GM12865 (cell line): Measurements from ENCODE around the gene CA5A.

ENCODE experiments used
- DNase-seq: peaks from one replicate; pipeline ENCODE4 v3.0.0; 2010; ENCODE audit warnings: low read depth
- H3K4me3 ChIP-seq: 2 replicates; pipeline ENCODE4 v1.5.1; 2011; ENCODE audit warnings: mild to moderate bottlenecking, low read depth, low read length, control low read depth
- CTCF ChIP-seq: IDR thresholded peaks from 2 replicates; pipeline ENCODE4 v1.5.1; 2011; ENCODE audit warnings: low read length, control low read depth, low read depth, inconsistent platforms; ENCODE audit not compliant: insufficient read depth; ENCODE audit errors: missing control alignments

CA5A gene

GRCh38 chr16:87851141-87851587, 85.2 kb downstream of the CA5A start:
- no peak for TF ChIP-seq CTCF
- DNase-seq: no peak
- H3K4me3 ChIP-seq: no peak overlapping the region

GRCh38 chr16:87850009-87851006, 86.0 kb downstream of the CA5A start:
- H3K4me3 ChIP-seq: no peak overlapping the region
- DNase-seq: peak; percentile 73
- peak; percentile 97 for TF ChIP-seq CTCF

- no peak for DNase-seq
- H3K4me3 ChIP-seq: no peak overlapping the region
- TF ChIP-seq CTCF: no peak
Observed at GRCh38 chr16:87849419-87850008, 86.8 kb downstream of the CA5A start.

GRCh38 chr16:87848676-87849345, 87.5 kb downstream of the CA5A start:
- no peak for TF ChIP-seq CTCF
- no peak overlapping the region for H3K4me3 ChIP-seq
- no peak for DNase-seq

GRCh38 chr16:87847785-87848675, 88.3 kb downstream of the CA5A start:
- DNase-seq: no peak
- no peak for TF ChIP-seq CTCF
- no peak overlapping the region for H3K4me3 ChIP-seq

- no peak for TF ChIP-seq CTCF
Observed at GRCh38 chr16:87847467-87847784, 88.9 kb downstream of the CA5A start.

More at GRCh38 chr16:87847467-87847784, 88.9 kb downstream of the CA5A start:
- H3K4me3 ChIP-seq: no peak overlapping the region
- DNase-seq: no peak
